Stimulated activated CD4-positive, alpha-beta T cell treated with anti-CD3 and anti-CD28 coated beads, Interleukin-4, amount 100 ng/mL, for 1 hour (primary cell): Measurements from ENCODE around the gene ANXA5.
"Not testable (repeated sequence)": the region's sequence is repeated elsewhere in the genome, so short reads cannot be mapped to it uniquely, and the experiment has no call there.

Source experiments
- DNase-seq: peaks from one replicate; pipeline ENCODE4 v3.0.0-alpha.2; 2020

Gene ANXA5

DNA sequence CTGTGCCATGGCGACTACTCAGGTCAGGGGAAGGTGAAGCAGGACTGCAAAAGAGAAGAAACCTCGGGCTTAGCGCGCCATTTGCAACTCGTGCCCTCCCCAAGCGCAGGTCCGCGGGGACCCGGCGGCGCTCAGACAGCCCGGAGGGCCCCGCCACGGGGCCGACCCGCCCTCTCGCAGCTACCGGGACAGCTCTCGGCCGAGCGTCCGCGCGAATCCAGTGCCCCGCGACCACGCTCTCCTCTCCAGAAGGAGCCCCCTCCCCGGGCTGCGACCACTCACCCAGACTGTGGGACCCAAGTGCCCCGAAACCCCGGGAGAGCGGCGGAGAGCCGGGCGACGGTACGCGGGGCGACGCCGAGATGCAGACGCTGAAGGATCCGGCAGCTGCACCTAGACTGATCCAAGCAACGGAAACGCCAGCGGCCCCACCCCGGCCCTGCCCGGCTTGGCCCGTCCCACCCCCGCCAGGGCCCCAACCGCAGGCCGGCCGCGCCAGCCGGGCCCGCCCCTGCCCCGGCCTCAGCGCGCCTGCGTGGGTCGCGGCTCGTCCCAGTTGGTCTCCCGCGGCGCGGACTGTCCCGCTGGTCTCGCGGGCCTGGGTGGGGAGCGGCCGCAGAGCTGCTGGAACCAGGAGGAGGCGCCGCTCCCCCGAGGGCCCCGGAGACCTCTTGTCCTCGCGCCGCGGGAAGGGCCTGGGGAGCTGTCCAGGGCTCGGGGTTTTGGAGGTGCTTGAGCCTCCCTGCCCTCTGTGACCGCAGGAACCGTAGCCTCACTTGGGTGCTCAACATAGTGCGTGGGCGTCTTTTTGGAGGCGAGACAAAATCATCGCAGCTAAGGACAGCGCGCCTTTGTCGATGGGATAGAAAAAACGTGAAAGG lies at the start of gene ANXA5:
TSS of gene ANXA5 (minus strand) at position 400 of the 881 bp plus-strand sequence. CDS start at position 9, 391 bp downstream.
- DNase-seq, result peak; percentile 64

DNA sequence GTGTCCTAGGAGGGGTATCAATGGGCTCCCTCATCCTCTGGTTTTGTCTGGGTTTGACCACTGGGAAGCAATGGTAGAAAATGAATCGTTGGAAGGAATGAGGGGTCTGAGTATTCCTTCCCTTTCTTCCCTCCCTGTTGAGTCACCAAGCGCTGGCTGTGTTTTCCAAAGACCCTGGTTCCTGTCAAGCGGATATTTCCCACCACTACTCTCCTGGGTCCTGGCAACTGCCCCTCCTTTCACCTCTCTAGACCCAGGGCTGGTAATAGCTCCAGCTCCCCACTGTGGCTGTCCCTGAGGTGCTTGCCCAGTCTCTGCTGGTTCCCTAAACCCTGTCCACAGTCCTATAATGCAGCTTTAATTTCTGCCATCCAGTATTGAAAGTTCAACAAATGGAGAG lies 46.0 kb upstream of the ANXA5 start:
- DNase-seq, result no peak

- DNase-seq, result no peak
These were observed 45.0 kb upstream of the ANXA5 start for GRCh38 chr4:121741751-121742150.

- no peak for DNase-seq
These were observed 44.1 kb upstream of the ANXA5 start for GRCh38 chr4:121740796-121741409.

GRCh38 chr4:121739575-121739974 lies 42.8 kb upstream of the ANXA5 start:
- no peak for DNase-seq

GRCh38 chr4:121738780-121739535 lies 42.2 kb upstream of the ANXA5 start:
- no peak for DNase-seq

GRCh38 chr4:121737846-121738554 lies 41.2 kb upstream of the ANXA5 start:
- DNase-seq, result no peak

DNA sequence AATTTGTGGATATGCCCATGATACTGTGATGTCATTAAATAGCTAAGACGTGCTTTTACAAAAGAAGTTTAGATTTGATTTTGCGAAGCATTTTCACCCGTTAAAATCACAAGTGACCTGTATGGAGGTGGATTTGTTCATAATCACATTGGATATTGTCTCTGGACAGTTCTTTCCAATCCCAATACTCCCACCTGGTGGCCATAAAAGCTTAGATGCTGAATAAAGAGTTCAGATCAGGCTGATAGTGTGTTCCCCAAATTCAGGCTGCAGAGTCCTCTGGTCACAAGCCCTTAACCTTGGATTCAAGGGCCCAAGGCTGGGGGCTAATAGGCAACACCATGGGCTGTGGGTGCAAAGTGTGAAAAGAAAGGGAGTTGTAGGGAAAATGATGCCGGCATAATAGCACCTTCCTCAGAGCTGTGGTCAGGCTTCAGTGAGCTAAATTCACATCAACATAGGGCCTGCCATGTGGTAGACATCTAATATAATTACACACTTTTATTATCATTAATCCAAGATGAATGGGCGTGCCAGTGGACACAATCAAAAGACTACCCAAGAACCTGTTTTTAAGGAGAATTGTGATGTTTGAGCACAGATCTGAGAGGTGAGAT lies 40.1 kb upstream of the ANXA5 start:
- no peak for DNase-seq

DNA sequence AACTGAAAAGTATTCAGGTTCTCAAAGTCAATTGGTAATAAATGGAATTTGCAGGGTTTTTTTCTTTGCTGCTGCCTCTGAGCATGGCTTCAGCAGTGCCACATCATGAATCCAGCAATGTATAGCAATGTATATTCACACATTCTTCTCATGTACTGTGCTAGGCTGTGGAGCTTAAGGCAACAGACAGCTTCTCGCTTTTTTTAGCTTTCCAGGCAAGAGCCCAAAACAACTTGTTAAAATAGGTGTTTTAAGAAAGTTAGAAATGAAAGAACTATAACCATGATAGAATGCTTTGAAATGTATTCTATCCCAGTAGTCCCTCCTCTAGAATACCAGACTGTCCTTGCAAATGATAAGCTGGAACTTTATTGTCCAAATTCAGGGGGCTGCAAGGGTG lies 37.8 kb upstream of the ANXA5 start:
- no peak for DNase-seq

DNA sequence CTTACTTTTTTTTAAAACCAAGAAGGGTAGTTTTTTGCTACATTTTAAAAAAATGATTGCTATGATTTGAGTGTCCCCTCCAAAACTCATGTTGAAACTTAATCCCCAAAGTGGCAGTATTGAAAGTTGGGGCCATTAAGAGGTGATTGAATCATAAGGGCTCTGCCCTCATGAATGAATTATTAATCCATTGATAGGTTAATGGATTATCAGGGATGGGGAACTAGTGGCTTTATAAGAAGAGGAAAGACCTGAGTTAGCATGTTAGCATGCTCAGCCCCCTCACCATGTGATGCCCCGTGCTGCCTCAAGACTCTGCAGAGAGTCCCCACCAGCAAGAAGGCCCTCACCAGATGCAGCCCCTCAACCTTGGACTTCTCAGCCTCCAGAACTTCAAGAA lies 37.2 kb upstream of the ANXA5 start:
- DNase-seq, result no peak

GRCh38 chr4:121729753-121730152 lies 33.0 kb upstream of the ANXA5 start:
- DNase-seq, result not testable (repeated sequence)

DNA sequence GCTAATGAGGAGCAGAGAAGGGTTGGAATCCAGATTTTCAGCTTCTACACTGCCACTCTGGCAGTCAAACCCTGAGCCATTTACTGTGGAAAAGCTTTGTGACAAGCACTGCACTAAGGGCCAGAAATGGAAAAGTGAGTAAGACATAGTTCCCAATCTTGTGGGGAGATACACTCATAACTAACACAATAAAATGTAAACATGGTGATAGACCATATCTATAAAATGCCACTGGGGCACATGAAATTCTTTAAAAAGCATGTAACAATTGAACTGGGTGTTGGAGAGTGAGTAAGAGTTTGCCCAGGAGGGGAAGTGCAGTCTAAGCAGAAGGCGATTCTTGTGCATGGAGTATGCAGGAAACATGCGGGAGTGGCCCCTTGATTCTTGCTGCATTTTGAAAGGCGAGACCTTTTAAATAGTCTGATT lies 32.0 kb upstream of the ANXA5 start:
- DNase-seq, result no peak

DNA sequence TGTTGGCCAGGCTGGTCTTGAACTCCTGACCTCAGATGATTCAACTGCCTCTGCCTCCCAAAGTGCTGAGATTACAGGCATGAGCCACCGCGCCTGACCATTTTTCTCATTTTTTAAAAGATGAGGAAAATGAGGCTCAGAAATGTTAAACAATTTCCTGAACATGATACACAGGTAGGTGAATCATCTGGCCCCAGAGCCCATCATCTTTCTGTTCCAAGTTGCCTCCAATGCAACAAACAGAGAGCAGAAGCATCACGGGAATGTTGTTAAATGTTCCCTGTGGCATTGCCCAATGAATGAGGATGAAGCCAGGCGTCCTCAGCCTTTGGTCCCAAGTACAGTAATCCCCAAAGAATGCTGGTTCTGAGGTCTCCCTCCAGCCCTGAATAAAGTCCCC lies 31.3 kb upstream of the ANXA5 start:
- no peak for DNase-seq

GRCh38 chr4:121726642-121727268 lies 30.0 kb upstream of the ANXA5 start:
- DNase-seq, result no peak

GRCh38 chr4:121724671-121725070 lies 27.9 kb upstream of the ANXA5 start:
- DNase-seq, result no peak

- DNase-seq, result no peak
These were observed 24.9 kb upstream of the ANXA5 start for GRCh38 chr4:121721700-121722099.

DNA sequence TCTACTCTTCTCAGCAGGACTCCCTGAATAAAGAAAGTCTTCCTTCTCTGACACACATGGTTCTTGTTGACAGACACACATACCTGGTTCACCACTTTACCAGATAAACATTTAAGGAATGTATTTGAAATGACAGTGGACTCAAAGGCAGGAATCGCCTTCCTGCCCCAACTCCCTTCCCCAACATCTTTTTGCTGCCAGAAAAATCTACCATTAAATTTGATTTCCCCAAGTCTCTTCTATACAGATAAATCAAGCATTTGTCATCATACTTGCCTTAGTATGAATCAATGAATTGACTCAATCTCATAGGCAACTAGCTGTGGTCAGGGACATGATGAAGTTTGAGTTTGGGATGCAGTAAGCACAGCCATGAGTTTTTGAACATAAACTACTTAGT lies 23.3 kb upstream of the ANXA5 start:
- no peak for DNase-seq

GRCh38 chr4:121717680-121718237 lies 21.0 kb upstream of the ANXA5 start:
- DNase-seq, result no peak

GRCh38 chr4:121714548-121714947 lies 17.8 kb upstream of the ANXA5 start:
- DNase-seq, result no peak

DNA sequence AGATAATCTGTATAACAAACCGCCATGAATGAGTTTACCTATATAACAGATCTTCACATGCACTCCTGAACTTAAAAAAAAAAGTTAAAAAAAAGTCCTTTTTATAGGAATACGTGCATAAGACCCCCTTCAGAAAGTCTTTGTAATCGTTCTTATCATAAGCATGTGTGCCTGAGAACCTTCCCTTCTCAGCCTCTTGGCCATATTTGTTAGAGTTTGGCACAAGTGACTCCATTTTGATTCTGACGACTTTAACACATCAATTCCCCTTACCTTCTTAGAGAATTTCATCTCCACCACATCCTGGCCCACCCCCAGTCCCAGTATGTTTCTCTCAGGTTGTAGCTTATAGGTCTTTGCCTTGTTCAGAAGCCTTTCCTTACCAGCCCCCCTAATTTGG lies 16.0 kb upstream of the ANXA5 start:
- DNase-seq, result no peak

DNA sequence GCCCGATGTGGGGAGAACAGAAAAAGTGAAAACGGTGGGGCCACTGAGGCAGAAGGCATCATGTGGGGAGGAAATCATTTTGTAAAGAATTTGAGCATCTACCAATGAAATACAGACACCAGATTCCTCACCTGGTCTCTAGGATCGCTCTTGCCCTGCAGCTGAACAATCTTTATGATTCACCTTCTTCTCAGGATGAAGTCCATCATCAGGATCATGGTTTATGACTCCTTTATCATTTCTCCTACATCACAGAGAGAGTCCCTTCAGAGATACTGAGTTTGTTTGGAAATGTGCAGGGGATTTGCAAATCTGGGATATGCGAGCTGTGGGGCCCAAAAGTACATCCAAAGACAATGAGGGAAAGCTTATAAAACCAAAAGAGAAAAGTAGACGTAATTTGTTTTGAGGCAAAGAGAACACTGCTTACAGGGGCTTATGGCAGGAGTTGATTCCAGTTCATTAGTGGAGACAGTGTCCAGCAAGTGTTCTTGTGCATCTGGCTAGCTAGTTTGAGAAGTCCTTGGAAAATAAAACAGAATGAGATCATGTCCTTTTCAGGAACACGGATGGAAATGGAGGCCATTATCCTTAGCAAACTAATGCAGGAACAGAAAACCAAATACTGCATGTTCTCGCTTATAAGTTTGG lies 15.3 kb upstream of the ANXA5 start:
- DNase-seq, result no peak
